Measurements from ENCODE around the gene SYNE4.
A peak's percentile ranks its signal among the peaks of the same experiment; 100 is the strongest.
"Not testable (repeated sequence)": the region's sequence is repeated elsewhere in the genome, so short reads cannot be mapped to it uniquely, and the experiment has no call there.

SYNE4 gene

GRCh38 chr19:35988824-35989223, 19.8 kb downstream of the SYNE4 start:
- no peak for DNase-seq

- DNase-seq = no peak
Measured at GRCh38 chr19:35987571-35987896, 21.1 kb downstream of the SYNE4 start.

- DNase-seq = peak; percentile 58
Measured at GRCh38 chr19:35986664-35987570, 21.7 kb downstream of the SYNE4 start.

GRCh38 chr19:35986111-35986510, 22.5 kb downstream of the SYNE4 start:
- no peak for DNase-seq

- DNase-seq = no peak
Measured at GRCh38 chr19:35983177-35983576, 25.4 kb downstream of the SYNE4 start.

- not testable (repeated sequence) for DNase-seq
Measured at GRCh38 chr19:35980997-35981396, 27.6 kb downstream of the SYNE4 start.

- no peak for DNase-seq
Measured at GRCh38 chr19:35978832-35979365, 29.7 kb downstream of the SYNE4 start.

- no peak for DNase-seq
Measured at GRCh38 chr19:35978271-35978670, 30.3 kb downstream of the SYNE4 start.

- DNase-seq = no peak
Measured at GRCh38 chr19:35977446-35978222, 31.0 kb downstream of the SYNE4 start.

GRCh38 chr19:35975608-35976214, 32.9 kb downstream of the SYNE4 start:
- no peak for DNase-seq

GRCh38 chr19:35973487-35973886, 35.1 kb downstream of the SYNE4 start:
- no peak for DNase-seq

GRCh38 chr19:35966771-35967170, 41.8 kb downstream of the SYNE4 start:
- DNase-seq = no peak

GRCh38 chr19:35963514-35963913, 45.1 kb downstream of the SYNE4 start:
- no peak for DNase-seq

GRCh38 chr19:35960432-35960972, 48.1 kb downstream of the SYNE4 start:
- DNase-seq = no peak

GRCh38 chr19:35959968-35960320, 48.7 kb downstream of the SYNE4 start:
- DNase-seq = no peak

- DNase-seq = no peak
Measured at GRCh38 chr19:35959040-35959967, 49.3 kb downstream of the SYNE4 start.

- no peak for DNase-seq
Measured at GRCh38 chr19:35958660-35959039, 50.0 kb downstream of the SYNE4 start.

GRCh38 chr19:35957411-35957810, 51.2 kb downstream of the SYNE4 start:
- not testable (repeated sequence) for DNase-seq

- DNase-seq = no peak
Measured at GRCh38 chr19:35955881-35956634, 52.6 kb downstream of the SYNE4 start.

All from NCI-H2029 (cell line).